Kidney (tissue), 14 donors: ENCODE data around the gene ZNF423. TPM values are rescaled to one million over a fixed set of nuclear protein-coding genes. Genes with fewer than 3 reads are reported as not detected.

Experiments
- DNase-seq, 5 donors: peaks; one replicate each; pipeline ENCODE4 v3.0.0-alpha.2; 2013 to 2020
- FAIRE-seq: peaks from 2 replicates; lab custom pipeline; 2012; peaks lifted over from hg19 to GRCh38; lab: Jason Lieb, UNC
- H3K27ac ChIP-seq, 2 donors: one replicate each; pipeline ENCODE4 v1.7.0; 2013; ENCODE audit warnings: low read depth in 2 of 2, low read length in 2 of 2, inconsistent platforms in 1 of 2
- H3K27me3 ChIP-seq: one replicate; pipeline ENCODE4 v1.7.1; 2013; ENCODE audit warnings: low read length, inconsistent platforms; ENCODE audit not compliant: control insufficient read depth, insufficient read depth
- H3K36me3 ChIP-seq, 3 donors: one replicate each; pipeline versions ENCODE4 v1.7.0 to v1.7.1; 2013; ENCODE audit warnings: low read length in 3 of 3, control low read depth in 1 of 3, inconsistent platforms in 1 of 3; ENCODE audit not compliant: insufficient read depth in 3 of 3, control insufficient read depth in 2 of 3
- H3K4me1 ChIP-seq, 3 donors: one replicate each; pipeline versions ENCODE4 v1.7.0 to v1.7.1; 2013; ENCODE audit warnings: low read length in 3 of 3, inconsistent platforms in 1 of 3, low read depth in 1 of 3; ENCODE audit not compliant: control insufficient read depth in 2 of 3, insufficient read depth in 2 of 3
- H3K4me3 ChIP-seq, 3 donors: one replicate each; pipeline versions ENCODE4 v1.7.0 to v1.8.1; 2013; ENCODE audit warnings: low read length in 3 of 3, control low read depth in 1 of 3, inconsistent platforms in 1 of 3
- H3K9ac ChIP-seq, 3 donors: one replicate each; pipeline versions ENCODE4 v1.7.0 to v1.7.1; 2013; ENCODE audit warnings: low read length in 3 of 3, control low read depth in 1 of 3, inconsistent platforms in 1 of 3
- H3K9me3 ChIP-seq, 3 donors: one replicate each; pipeline versions ENCODE4 v1.7.0 to v1.7.1; 2013; ENCODE audit warnings: low read length in 3 of 3, control low read depth in 1 of 3, inconsistent platforms in 1 of 3; ENCODE audit not compliant: control insufficient read depth in 2 of 3, insufficient read depth in 1 of 3
- intact Hi-C: fragments of 100-400 bp; cut with DNase I; formaldehyde crosslinking; loops from one replicate; pipeline ENCODE4 v1.11.1; 2022
- polyA plus RNA-seq: library from polyadenylated mRNA; stranded (reverse); fragments of 350-450 nt; fragmentation: Illumina TruSeq; extraction: RNeasy Lipid Tissue Mini Kit (QIAGEN cat#74804); gene quantifications from one replicate; pipeline ENCODE4 v1.2.3, GENCODE V29; 2014; ENCODE audit warnings: low read depth, low replicate concordance; ENCODE audit not compliant: insufficient read depth
- total RNA-seq: library from RNA; stranded (reverse); fragmentation: NEBNext Ultra II Directional; extraction: Animal tissue kit (Norgen Biotek cat#: 25700); gene quantifications from one replicate; pipeline ENCODE4 v1.2.1, GENCODE V29; 2021
- TF ChIP-seq, protein P1 (sequence below): IDR thresholded peaks from 3 replicates; pipeline ENCODE4 v1.5.1; 2012; ENCODE audit warnings: mild to moderate bottlenecking, moderate library complexity, borderline replicate concordance; ENCODE audit not compliant: insufficient read depth; ENCODE audit errors: extremely low read depth
- donor health status: control.
- donor health status: control.
- donor health status: control.
- donor health status: control.
- donor health status: control.
- donor health status: DM: yes; HTN: yes; CAD: no.
- donor health status: Normal renal cell carcinoma (clear cell type).

ZNF423 gene
- total and polyA plus RNA-seq, 2 donors from 2014 or later: 2.0 to 8.4 TPM

DNA sequence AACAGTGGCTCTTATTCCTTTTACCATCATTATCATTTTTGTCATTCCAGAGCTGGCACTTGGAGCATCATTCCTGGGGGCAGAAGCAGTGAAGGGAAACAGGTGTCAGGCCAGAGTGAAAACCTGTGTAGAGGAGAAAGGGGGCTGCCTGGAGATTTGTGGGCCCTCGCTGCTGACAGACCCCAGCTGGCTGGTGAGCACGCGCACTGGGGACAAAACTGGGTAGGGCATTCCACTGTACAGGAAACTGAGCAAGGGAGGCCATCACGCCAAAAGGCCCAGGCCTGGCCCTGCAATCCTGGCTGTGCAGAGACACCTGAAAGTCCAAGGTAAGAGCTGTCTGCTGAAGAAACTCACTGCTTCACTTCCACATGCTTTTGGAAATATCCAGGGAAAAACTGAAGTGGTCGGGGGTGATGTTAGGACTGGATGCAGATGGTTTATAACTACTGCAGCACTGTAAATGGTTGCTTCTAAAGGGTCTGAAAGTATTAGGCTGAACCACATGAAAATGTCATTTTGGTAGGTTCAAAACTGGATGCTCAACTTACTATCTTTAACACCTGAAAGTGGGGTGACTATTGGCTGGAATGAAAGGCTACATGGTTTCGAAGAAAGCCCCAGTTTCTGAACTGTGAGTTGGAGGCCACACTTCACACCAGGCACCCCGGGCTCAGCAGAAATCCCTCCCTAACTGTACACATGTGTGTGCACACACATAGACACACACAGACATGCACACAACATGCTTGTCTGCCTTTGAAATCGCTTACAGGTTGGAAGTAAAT, 257.3 kb downstream of the ZNF423 start:
- H3K27ac ChIP-seq: no peak overlapping the region
- no peak overlapping the region for H3K9ac ChIP-seq
- no peaks in the 10 kb centered on the region for H3K27me3 ChIP-seq
- H3K9me3 ChIP-seq: no peaks in the 10 kb centered on the region
- FAIRE-seq: no peak
- no peak overlapping the region for H3K4me3 ChIP-seq
- intact Hi-C loops: no loop called here
- H3K4me1 ChIP-seq: peaks cover 10 to 15% (median 12%) of the 10 kb centered on the region in 3 donors
- DNase-seq: peak in 4 of 5 donors; percentile 66 to 77 (median 67)
- TF ChIP-seq, protein P1, sequence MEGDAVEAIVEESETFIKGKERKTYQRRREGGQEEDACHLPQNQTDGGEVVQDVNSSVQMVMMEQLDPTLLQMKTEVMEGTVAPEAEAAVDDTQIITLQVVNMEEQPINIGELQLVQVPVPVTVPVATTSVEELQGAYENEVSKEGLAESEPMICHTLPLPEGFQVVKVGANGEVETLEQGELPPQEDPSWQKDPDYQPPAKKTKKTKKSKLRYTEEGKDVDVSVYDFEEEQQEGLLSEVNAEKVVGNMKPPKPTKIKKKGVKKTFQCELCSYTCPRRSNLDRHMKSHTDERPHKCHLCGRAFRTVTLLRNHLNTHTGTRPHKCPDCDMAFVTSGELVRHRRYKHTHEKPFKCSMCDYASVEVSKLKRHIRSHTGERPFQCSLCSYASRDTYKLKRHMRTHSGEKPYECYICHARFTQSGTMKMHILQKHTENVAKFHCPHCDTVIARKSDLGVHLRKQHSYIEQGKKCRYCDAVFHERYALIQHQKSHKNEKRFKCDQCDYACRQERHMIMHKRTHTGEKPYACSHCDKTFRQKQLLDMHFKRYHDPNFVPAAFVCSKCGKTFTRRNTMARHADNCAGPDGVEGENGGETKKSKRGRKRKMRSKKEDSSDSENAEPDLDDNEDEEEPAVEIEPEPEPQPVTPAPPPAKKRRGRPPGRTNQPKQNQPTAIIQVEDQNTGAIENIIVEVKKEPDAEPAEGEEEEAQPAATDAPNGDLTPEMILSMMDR: no peak
- no peaks in the 10 kb centered on the region for H3K36me3 ChIP-seq

DNA sequence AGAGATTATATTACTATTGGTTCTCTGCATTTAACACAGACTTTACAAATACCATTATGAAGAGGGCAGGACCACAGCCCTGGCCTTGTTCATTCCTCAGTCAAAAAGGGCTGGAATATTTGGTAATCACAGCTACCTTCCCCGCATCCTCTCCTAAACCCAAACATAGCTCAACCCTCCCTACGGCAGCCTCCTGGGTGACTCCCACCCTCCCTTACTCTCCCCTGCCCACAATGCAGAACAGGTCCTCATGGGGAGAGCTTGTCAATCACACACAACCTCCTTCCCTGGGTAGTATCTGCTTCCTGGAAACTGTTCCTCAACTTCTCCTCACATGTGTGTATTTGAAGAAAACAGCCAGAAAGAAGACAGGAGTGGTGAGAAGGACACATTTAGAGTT, 258.1 kb downstream of the ZNF423 start:
- Histone ChIP-seq H3K9me3 (no peaks in the 10 kb centered on the region), H3K27ac (no peak overlapping the region), H3K4me3 (no peak overlapping the region), H3K36me3 (no peaks in the 10 kb centered on the region), H3K4me1 (peaks cover 7 to 12% (median 12%) of the 10 kb centered on the region in 3 donors), H3K27me3 (no peaks in the 10 kb centered on the region), H3K9ac (no peak overlapping the region)
- intact Hi-C loops: no loop called here
- TF ChIP-seq, protein P1: no peak
- no peak for FAIRE-seq
- peak in 2 of 5 donors; percentile 14 to 34 for DNase-seq

DNA sequence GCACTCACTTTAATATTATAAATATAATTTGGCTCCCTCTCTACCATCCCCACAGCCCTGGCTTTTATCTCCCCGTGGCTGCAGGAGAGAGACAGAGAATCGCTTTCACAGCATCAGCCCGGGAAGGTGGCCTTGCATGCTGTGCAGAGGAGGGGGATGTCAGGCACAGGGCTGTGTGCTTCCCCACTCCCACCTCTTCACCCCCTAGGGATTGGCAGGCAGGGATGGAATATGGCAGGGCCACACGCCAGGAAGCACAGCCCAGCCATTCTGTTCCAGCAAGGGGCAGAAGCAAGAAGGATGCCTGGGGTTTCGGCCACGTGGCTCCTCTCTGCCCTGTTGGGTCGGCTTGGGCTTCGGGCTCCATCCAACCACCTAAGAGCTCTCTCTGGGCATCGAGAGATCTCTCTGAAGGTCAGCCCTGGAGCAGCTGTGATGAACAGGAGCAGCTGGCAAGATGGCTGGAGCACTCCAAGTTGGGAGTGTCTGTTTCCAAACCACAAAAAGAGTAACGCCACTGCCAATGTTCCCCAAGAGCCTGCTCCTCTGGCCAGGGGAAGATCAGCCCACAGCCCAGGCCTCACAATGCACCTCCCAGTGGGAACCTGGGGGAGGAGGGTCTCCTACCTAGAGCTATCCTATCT, 259.1 kb downstream of the ZNF423 start:
- H3K27me3 ChIP-seq: no peaks in the 10 kb centered on the region
- no peak for FAIRE-seq
- no peaks in the 10 kb centered on the region for H3K9me3 ChIP-seq
- DNase-seq: peak in 2 of 5 donors; percentile 10 to 59
- H3K36me3 ChIP-seq: no peaks in the 10 kb centered on the region
- peaks cover 7 to 8% (median 8%) of the 10 kb centered on the region in 3 donors for H3K4me1 ChIP-seq
- intact Hi-C loops: no loop called here
- TF ChIP-seq, protein P1: no peak
- no peak overlapping the region for H3K27ac ChIP-seq
- no peak overlapping the region for H3K4me3 ChIP-seq
- no peak overlapping the region for H3K9ac ChIP-seq
